ENCODE data around the gene PDZRN3. TPM values are rescaled to one million over a fixed set of nuclear protein-coding genes. Genes with fewer than 3 reads are reported as not detected.
A peak's percentile ranks its signal among the peaks of the same experiment; 100 is the strongest.

Gene PDZRN3
- total and polyA plus RNA-seq, 3 donors from 2014 or later = 15.8 to 30.8 (median 23.1) TPM

DNA sequence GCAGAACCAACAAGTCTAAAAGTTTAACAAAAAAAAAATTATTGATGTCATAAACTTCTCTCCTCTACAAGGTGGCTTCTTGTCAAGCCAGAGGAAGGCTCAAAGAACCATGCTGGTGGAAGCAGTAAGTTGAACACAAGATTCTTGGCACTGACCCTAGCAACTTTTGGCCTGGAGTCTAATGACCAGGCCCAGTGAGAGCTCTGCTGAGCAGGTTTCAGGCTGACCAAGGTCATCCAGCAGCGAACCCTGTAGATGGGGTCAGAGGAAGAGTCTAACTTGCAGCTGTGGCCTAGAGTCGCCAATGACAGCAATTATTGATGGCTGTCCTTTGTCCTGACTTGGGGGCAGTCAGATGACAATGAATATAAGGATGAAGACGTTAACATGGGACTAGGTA lies 43.1 kb upstream of the PDZRN3 start:
- H3K36me3 ChIP-seq (ENCODE audit: low read depth, missing control alignments) = no peaks in the 10 kb centered on the region
- H3K4me1 ChIP-seq = no peaks in the 10 kb centered on the region
- peak; percentile 28 for DNase-seq
- H3K4me3 ChIP-seq = no peak overlapping the region
- intact Hi-C loops (cut with DNase I; ENCODE audit: low total_unique reads) = no loop called here
- no peaks in the 10 kb centered on the region for H3K27me3 ChIP-seq
- peak overlapping the region in 1 of 2 donors; percentile 7 for H3K27ac ChIP-seq
- TF ChIP-seq, protein P1, sequence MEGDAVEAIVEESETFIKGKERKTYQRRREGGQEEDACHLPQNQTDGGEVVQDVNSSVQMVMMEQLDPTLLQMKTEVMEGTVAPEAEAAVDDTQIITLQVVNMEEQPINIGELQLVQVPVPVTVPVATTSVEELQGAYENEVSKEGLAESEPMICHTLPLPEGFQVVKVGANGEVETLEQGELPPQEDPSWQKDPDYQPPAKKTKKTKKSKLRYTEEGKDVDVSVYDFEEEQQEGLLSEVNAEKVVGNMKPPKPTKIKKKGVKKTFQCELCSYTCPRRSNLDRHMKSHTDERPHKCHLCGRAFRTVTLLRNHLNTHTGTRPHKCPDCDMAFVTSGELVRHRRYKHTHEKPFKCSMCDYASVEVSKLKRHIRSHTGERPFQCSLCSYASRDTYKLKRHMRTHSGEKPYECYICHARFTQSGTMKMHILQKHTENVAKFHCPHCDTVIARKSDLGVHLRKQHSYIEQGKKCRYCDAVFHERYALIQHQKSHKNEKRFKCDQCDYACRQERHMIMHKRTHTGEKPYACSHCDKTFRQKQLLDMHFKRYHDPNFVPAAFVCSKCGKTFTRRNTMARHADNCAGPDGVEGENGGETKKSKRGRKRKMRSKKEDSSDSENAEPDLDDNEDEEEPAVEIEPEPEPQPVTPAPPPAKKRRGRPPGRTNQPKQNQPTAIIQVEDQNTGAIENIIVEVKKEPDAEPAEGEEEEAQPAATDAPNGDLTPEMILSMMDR (IDR thresholded peaks at IDR 0.05) = no peak
- TF ChIP-seq POLR2A (IDR thresholded peaks at IDR 0.05) = no peak
- WGBS, 2 donors = 27 to 37% methylated on average over 3 of the region's 3 CpGs
- no peaks in the 10 kb centered on the region for H3K9me3 ChIP-seq

DNA sequence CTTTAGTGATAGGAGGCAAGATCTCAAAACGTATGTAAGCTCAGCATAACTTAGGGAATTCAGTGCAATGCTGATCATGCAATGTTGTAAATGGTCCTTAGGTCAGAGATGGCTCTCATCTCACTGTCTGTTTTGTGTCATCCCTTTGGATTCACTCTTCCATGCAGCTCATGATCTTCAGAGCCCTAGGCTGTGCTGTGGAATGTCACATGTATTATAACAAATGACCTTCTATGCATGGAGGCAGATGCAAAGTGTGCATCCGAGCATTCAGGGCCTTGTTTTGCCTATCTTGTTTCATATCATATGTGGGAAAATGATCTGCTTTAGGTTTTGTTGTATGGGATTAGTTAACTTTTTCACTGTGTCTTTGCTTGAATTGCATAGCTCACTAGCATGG lies 40.5 kb upstream of the PDZRN3 start:
- no peak for TF ChIP-seq POLR2A (IDR thresholded peaks at IDR 0.05)
- TF ChIP-seq, protein P1 (IDR thresholded peaks at IDR 0.05) = no peak
- H3K9me3 ChIP-seq = no peaks in the 10 kb centered on the region
- 79 to 81% methylated on average over 2 of the region's 2 CpGs for WGBS, 2 donors
- no peak overlapping the region for H3K4me3 ChIP-seq
- H3K27ac ChIP-seq = no peak overlapping the region
- no peaks in the 10 kb centered on the region for H3K27me3 ChIP-seq
- H3K36me3 ChIP-seq (ENCODE audit: low read depth, missing control alignments) = no peaks in the 10 kb centered on the region
- DNase-seq = no peak
- intact Hi-C loops (cut with DNase I; ENCODE audit: low total_unique reads) = no loop called here
- H3K4me1 ChIP-seq = no peaks in the 10 kb centered on the region

DNA sequence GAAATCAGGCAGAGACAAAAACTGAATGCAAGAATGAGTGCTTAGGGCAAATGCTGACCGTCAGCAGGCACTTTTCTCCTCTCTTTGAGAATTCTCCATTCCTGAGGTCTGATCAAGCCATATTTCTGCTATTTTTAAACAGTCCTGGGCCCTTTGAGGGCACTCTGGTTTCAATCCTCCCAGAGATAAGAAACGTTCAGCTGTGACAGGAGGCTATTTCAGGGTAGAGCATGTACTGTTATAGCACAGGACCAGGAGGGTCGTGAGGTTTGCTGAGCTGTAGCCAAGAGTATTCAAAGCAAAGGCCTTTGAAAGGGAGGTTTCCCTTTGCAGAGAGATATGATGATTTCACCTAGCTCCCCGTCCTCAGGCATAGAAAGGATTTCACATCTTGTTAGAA lies 39.6 kb upstream of the PDZRN3 start:
- intact Hi-C loops (cut with DNase I; ENCODE audit: low total_unique reads) = no loop called here
- Histone ChIP-seq H3K36me3 (ENCODE audit: low read depth, missing control alignments) (no peaks in the 10 kb centered on the region), H3K27me3 (no peaks in the 10 kb centered on the region), H3K4me1 (no peaks in the 10 kb centered on the region), H3K9me3 (no peaks in the 10 kb centered on the region), H3K4me3 (no peak overlapping the region), H3K27ac (no peak overlapping the region)
- TF ChIP-seq, protein P1 (IDR thresholded peaks at IDR 0.05) = no peak
- TF ChIP-seq POLR2A (IDR thresholded peaks at IDR 0.05) = no peak
- WGBS, 2 donors = 31 to 42% methylated on average over 4 of the region's 4 CpGs
- DNase-seq = no peak

DNA sequence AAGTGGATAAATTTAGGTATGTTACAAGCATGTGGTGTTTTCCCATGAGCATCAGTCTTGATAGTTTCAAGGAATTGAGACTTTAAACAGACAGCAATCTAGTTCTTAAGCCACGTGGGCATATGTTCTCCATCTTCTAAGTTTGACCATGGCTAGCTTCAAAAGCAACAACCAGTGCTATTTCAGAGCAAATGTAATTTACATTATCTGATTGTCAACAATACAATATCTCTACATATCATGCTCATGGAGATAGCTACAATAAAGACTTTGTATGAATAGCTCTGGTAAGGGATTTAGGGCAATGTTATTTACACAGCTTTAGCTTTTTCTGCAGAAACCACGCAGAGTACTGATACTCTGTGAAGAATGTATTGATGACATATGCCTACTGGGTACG lies 38.8 kb upstream of the PDZRN3 start:
- H3K9me3 ChIP-seq = no peaks in the 10 kb centered on the region
- no peak for DNase-seq
- H3K27ac ChIP-seq = no peak overlapping the region
- no peaks in the 10 kb centered on the region for H3K4me1 ChIP-seq
- no peak for TF ChIP-seq POLR2A (IDR thresholded peaks at IDR 0.05)
- TF ChIP-seq, protein P1 (IDR thresholded peaks at IDR 0.05) = no peak
- H3K27me3 ChIP-seq = no peaks in the 10 kb centered on the region
- intact Hi-C loops (cut with DNase I; ENCODE audit: low total_unique reads) = no loop called here
- no peak overlapping the region for H3K4me3 ChIP-seq
- no peaks in the 10 kb centered on the region for H3K36me3 ChIP-seq (ENCODE audit: low read depth, missing control alignments)
- 91 to 93% methylated on average over 3 of the region's 3 CpGs for WGBS, 2 donors

DNA sequence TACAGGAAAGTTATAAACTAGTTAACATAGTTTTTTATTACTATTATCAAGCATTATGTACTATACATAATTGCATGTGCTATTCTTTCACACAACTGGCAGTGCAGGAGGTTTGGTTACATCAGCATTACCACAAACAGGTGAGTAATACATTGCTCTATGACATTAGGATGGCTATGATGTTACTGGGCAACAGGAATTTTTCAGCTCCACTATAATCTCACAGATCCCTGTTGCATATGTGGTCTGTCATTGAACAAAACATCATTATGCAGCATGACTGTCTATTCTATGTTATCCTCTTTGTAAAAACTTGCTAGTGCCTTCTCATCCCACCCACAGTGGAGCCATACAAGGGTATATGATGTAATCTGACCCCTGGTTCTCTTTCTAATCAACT lies 36.5 kb upstream of the PDZRN3 start:
- no peak for DNase-seq

More for the DNA sequence above, 36.5 kb upstream of the PDZRN3 start:
- no peak for TF ChIP-seq POLR2A (IDR thresholded peaks at IDR 0.05)
- TF ChIP-seq, protein P1 (IDR thresholded peaks at IDR 0.05) = no peak
- Histone ChIP-seq H3K27me3 (no peaks in the 10 kb centered on the region), H3K9me3 (no peaks in the 10 kb centered on the region), H3K4me3 (no peak overlapping the region), H3K36me3 (ENCODE audit: low read depth, missing control alignments) (no peaks in the 10 kb centered on the region), H3K4me1 (no peaks in the 10 kb centered on the region), H3K27ac (no peak overlapping the region)
- intact Hi-C loops (cut with DNase I; ENCODE audit: low total_unique reads) = no loop called here
